Measurements from ENCODE around the gene HENMT1. TPM values are rescaled to one million over a fixed set of nuclear protein-coding genes. Genes with fewer than 3 reads are reported as not detected.

HENMT1 gene
- 2.7 and 3.4 TPM in 2 replicates for total RNA-seq

DNA sequence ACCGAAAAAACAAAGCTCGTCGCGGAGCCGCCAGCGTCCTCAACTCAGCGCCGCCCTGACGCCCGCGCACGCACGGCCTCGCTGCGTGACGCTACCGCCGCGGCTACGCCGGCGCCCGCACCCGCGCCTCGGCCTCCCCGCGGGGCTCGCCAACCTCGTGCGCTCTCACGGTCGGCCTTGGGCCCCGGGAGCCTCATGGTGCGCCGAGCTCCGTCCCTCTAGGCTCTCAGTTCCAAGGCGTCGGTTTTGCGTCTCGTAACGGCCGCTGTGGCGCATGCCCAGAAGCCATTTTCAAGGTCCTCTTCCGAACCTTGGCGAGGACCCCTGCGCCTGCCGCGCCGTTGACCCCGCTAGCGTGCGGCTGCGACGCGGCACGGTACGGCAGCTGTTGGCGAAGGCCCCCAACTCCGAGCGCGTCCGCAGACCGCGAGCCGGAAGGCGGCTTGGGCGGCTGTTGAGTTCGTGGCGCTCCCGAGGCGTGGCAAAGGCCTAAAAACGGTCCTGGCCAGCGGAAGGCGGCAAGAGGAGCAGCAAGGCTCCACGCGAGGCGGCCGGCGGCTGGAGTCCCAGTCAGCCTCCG is at the start of gene HENMT1:
TSS of gene HENMT1 (minus strand) at position 64 of the 580 bp plus-strand sequence. CDS start 1,209 bp downstream, outside the sequence.

DNA sequence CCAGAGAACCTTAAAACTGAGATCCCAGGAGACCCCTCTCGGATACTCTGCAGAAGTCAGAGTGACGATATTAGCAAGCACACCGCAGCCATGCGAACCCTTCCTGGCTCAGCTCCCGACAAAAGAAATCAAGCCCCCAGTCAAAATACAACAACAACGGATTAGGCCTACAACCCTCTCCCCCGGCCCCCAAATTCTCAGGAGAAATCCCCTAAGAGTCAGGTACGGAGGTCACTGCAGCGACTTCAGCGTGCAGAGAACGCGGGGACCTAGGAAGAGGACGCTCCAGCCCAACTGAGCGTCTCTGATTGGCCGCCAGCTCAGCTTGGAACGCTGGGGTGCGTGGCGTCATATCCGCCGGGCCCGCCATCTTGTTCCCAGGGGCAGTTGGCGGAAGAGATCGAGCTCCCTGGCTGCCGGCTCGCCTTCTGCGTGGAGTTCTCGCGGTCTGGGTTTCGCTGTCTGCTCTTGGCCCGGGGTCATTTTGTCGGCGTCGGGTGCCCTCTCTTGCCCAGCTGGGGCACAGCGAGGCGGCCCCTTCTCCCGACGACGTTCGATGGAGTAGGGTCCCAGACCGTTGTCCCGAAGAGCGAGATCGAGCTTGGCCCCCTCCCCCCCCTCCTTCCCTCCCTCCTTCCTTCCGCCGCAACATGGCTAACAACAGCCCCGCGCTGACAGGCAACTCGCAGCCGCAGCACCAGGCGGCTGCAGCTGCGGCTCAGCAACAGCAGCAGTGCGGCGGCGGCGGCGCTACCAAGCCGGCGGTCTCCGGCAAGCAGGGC is 31.2 kb upstream of the HENMT1 start, which contains the start of gene PRPF38B:
TSS of gene PRPF38B (plus strand) at position 369 of the 782 bp plus-strand sequence. CDS start at position 651, 282 bp downstream.

Other genes with a start within 250 kb of the HENMT1 start
- not detected in 2 replicates for gene NBPF6, start 210.8 kb downstream of the HENMT1 start, total RNA-seq
- gene EEIG2, start 101.0 kb downstream of the HENMT1 start, total RNA-seq = 6.2 and 7.1 TPM in 2 replicates
- gene PRPF38B, start 31.2 kb upstream of the HENMT1 start, total RNA-seq = 8.9 and 9.9 TPM in 2 replicates
- not detected in 2 replicates for gene FNDC7, start 51.8 kb upstream of the HENMT1 start, total RNA-seq
- 31.3 and 38.5 TPM in 2 replicates for gene STXBP3, start 85.6 kb upstream of the HENMT1 start, total RNA-seq
- gene AKNAD1, start 196.0 kb upstream of the HENMT1 start, total RNA-seq = 0.34 TPM in 1 of 2 replicates, not detected in the other
- 43.9 and 49.4 TPM in 2 replicates for gene GPSM2, start 215.9 kb upstream of the HENMT1 start, total RNA-seq